A673 (cell line): ENCODE data around the gene BACH2. TPM values are rescaled to one million over a fixed set of nuclear protein-coding genes. Genes with fewer than 3 reads are reported as not detected.
A peak's percentile ranks its signal among the peaks of the same experiment; 100 is the strongest.

ENCODE experiments used
- BruUV-seq: library from RNA; stranded (reverse); fragments of 400-500 nt; replicated peaks from 2 replicates; lab custom pipeline; 2021; lab: Mats Ljungman, UMichigan
- CTCF ChIA-PET: fragments of 300-600 bp; sonication (Branson Sonifier 250); formaldehyde crosslinking; loops from one replicate; lab custom pipeline; 2022; ENCODE audit warnings: antibody characterized with exemption; lab: Charles Lee
- POLR2A ChIA-PET: fragments of 300-600 bp; sonication (Branson Sonifier 250); formaldehyde crosslinking; loops from one replicate; lab custom pipeline; 2022; ENCODE audit warnings: antibody characterized with exemption; ENCODE audit not compliant: low non-redundant PET; lab: Charles Lee
- DNase-seq: peaks from one replicate; pipeline ENCODE4 v3.0.0-alpha.2; 2015; ENCODE audit warnings: low spot score
- H3K27ac ChIP-seq: fragments of 200-600 bp; sonication (generic); 2 replicates; pipeline ENCODE4 v1.5.1; 2016; ENCODE audit warnings: mixed run types, low read depth, mild to moderate bottlenecking, mixed read lengths, antibody characterized with exemption, low read length; ENCODE audit not compliant: poor library complexity, severe bottlenecking
- H3K27me3 ChIP-seq: fragments of 200-600 bp; sonication (generic); replicated peaks from 2 replicates; pipeline ENCODE4 v1.6.1; 2017; ENCODE audit warnings: mixed run types, low read depth, mild to moderate bottlenecking, mixed read lengths, antibody characterized with exemption, low read length; ENCODE audit not compliant: insufficient read depth, poor library complexity
- H3K36me3 ChIP-seq: fragments of 200-600 bp; sonication (generic); 2 replicates; pipeline ENCODE4 v1.6.1; 2016; ENCODE audit warnings: mixed run types, mild to moderate bottlenecking, mixed read lengths, antibody characterized with exemption, low read length; ENCODE audit not compliant: insufficient read depth, poor library complexity, severe bottlenecking
- H3K4me1 ChIP-seq: fragments of 200-600 bp; sonication (generic); 2 replicates; pipeline ENCODE4 v1.6.1; 2017; ENCODE audit warnings: mixed run types, mild to moderate bottlenecking, mixed read lengths, antibody characterized with exemption, low read length; ENCODE audit not compliant: insufficient read depth, poor library complexity, severe bottlenecking
- H3K4me3 ChIP-seq: fragments of 200-600 bp; sonication (generic); 2 replicates; pipeline ENCODE4 v1.5.1; 2016; ENCODE audit warnings: low read depth, mixed run types, mild to moderate bottlenecking, mixed read lengths, low read length; ENCODE audit not compliant: poor library complexity, severe bottlenecking
- H3K9me3 ChIP-seq: fragments of 200-600 bp; sonication (generic); 2 replicates; pipeline ENCODE4 v1.6.1; 2016; ENCODE audit warnings: mixed run types, low read depth, mild to moderate bottlenecking, mixed read lengths, antibody characterized with exemption, low read length; ENCODE audit not compliant: poor library complexity, severe bottlenecking
- EZH2 ChIP-seq: fragments of 200-600 bp; sonication (generic); IDR thresholded peaks from 2 replicates; pipeline ENCODE4 v1.6.1; 2017; ENCODE audit warnings: borderline replicate concordance, low read depth, mild to moderate bottlenecking, mixed read lengths, antibody characterized with exemption, low read length; ENCODE audit not compliant: poor library complexity, severe bottlenecking
- intact Hi-C: fragments of 100-400 bp; cut with micrococcal nuclease; formaldehyde crosslinking; loops from one replicate; pipeline ENCODE4 v1.10.0; 2022; ENCODE audit not compliant: unreplicated experiment
- total RNA-seq: library from RNA; stranded (reverse); gene quantifications from 2 replicates; pipeline ENCODE4 v1.2.3, GENCODE V29; 2021
- TF ChIP-seq, protein P1 (sequence below): fragments of 300-800, 200-600 bp; sonication (generic); conservative IDR thresholded peaks from 2 replicates; pipeline ENCODE4 v1.5.1; 2017; ENCODE audit warnings: low read depth, mild to moderate bottlenecking, antibody characterized with exemption, low read length, moderate library complexity, mixed read lengths

Gene BACH2
- total RNA-seq, 1 experiment from 2014 or later = 0.37 TPM

DNA sequence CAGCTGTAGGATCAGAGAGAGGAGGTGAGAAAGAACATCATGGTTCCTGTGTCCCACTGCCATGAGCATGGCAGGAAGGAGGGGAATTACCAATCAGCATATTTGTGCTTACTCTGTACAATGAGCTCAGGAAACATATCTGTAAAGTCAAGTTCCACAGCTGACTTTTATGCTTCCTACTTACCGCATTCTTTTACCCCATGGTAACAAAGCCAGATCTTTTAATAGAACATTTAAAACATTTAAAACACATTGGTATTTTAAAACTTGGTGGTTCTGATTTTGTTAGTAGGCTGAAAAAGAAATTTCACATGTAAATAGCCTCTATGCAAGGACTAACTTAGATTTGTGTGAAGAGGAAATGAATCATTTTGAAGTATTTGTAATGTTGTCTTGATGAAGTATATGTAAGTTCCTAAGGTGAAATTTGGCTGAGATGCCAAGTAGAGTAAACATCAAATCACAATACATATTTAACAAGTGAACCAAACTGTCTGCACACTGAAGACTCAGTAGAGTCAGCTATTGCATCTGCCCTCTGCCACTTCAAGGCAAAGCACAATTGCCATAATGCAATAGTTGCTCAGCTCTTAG is 287.6 kb downstream of the BACH2 start:
- BruUV-seq = no TSS peak
- H3K4me1 ChIP-seq = peaks cover 11% of the 10 kb centered on the region
- H3K27me3 ChIP-seq = no peaks in the 10 kb centered on the region
- ChIA-PET POLR2A (no interaction called here), CTCF (no interaction called here)
- intact Hi-C loops = no loop called here
- H3K9me3 ChIP-seq = no peaks in the 10 kb centered on the region
- peak; percentile 48 for DNase-seq
- no peak overlapping the region for H3K4me3 ChIP-seq
- no peak overlapping the region for H3K27ac ChIP-seq
- no peak for TF ChIP-seq EZH2
- TF ChIP-seq, protein P1, sequence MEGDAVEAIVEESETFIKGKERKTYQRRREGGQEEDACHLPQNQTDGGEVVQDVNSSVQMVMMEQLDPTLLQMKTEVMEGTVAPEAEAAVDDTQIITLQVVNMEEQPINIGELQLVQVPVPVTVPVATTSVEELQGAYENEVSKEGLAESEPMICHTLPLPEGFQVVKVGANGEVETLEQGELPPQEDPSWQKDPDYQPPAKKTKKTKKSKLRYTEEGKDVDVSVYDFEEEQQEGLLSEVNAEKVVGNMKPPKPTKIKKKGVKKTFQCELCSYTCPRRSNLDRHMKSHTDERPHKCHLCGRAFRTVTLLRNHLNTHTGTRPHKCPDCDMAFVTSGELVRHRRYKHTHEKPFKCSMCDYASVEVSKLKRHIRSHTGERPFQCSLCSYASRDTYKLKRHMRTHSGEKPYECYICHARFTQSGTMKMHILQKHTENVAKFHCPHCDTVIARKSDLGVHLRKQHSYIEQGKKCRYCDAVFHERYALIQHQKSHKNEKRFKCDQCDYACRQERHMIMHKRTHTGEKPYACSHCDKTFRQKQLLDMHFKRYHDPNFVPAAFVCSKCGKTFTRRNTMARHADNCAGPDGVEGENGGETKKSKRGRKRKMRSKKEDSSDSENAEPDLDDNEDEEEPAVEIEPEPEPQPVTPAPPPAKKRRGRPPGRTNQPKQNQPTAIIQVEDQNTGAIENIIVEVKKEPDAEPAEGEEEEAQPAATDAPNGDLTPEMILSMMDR = no peak
- no peaks in the 10 kb centered on the region for H3K36me3 ChIP-seq

DNA sequence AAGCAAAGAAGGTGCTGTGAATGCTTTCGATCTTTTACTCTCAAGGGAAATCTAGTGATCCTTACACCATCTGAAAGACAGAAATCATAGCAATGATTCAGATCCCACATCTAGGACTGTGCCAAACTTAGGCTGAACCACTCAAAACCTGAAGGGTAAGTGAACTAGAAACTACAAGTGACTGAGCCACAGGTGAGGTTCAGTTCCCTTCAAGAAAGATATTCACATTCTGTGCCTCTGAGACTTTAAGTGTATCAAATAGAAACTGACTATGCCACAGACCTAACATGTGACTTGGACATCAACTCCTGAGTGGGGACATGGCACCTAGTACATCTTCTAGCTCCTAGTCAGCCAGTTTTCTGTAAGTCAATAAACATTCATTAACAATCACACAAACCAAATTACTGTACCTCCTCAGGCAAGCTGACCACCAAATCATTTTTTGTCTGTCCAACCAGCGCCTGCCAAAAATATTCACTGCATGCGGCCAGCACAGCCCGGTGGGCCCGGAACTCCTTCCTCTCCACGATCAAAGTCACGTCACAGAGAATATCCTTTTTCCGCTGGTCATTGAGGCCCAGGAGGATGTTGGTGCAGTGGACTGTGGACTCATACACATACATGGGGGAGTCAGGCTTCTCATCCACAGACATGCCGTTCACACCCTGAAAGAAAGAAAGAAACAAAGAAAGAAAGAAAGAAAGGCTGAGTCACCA is 288.3 kb downstream of the BACH2 start:
- no peak for DNase-seq
- Histone ChIP-seq H3K4me1 (peaks cover 11% of the 10 kb centered on the region), H3K4me3 (no peak overlapping the region), H3K27ac (no peak overlapping the region), H3K9me3 (no peaks in the 10 kb centered on the region), H3K27me3 (no peaks in the 10 kb centered on the region), H3K36me3 (no peaks in the 10 kb centered on the region)
- ChIA-PET POLR2A (no interaction called here), CTCF (no interaction called here)
- BruUV-seq = no TSS peak
- TF ChIP-seq EZH2 = no peak
- TF ChIP-seq, protein P1 = no peak
- intact Hi-C loops = no loop called here

DNA sequence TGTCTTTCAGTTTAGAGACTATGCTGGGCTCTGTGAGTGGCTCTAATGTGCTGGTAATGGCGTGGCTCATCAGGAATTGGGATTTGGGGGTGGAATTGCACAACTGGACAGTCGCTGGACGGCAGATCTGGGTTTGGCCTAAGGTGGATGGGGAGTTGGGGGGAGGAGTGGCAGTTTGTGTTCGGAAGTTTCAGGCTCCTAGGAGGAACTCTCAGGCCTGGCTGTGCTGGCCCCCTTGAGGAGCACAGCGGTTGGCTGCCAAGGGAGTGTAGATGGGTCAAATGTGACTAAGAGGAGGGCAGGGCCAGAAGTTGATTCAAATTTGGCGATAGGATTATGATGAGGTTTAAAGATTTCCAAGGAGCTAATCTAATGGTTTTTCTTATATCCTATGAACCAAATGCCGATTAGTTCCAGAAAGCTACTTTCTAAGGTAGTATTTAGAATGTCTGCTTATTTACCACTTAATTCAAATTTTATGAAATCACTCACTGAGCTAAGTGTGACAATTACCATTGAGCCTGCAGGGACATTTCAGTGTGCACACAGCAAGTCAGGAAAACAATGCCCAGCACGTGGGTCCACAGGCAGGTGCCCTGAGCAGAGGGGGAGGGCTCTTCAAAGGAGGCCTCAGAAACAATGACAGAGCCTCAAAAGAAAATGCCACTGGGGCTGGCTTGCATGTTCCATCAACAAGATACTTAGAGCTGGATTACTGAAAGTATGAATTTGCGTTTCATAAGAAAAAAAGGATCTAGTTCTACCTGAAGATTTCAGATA is 291.4 kb downstream of the BACH2 start:
- TF ChIP-seq EZH2 = no peak
- TF ChIP-seq, protein P1 = no peak
- Histone ChIP-seq H3K4me1 (peaks cover 11% of the 10 kb centered on the region), H3K36me3 (no peaks in the 10 kb centered on the region), H3K27ac (no peak overlapping the region), H3K27me3 (no peaks in the 10 kb centered on the region), H3K9me3 (no peaks in the 10 kb centered on the region), H3K4me3 (no peak overlapping the region)
- ChIA-PET CTCF (no interaction called here), POLR2A (interaction anchor here (0.6 kb wide), 1 partner anchor 613 kb away, joined by 6 read pairs; no protein-coding TSS in a partner anchor)
- intact Hi-C loops = no loop called here
- no peak for DNase-seq
- no TSS peak for BruUV-seq
